CD4-positive, alpha-beta T cell (primary cell): ENCODE results near the gene IFNL2. TPM values are rescaled to one million over a fixed set of nuclear protein-coding genes. Genes with fewer than 3 reads are reported as not detected.

Source experiments
- ATAC-seq: fragments of 200-7000 bp; cut with Tn5 transposase; one replicate; pipeline ENCODE4 v1.10.0; 2022; ENCODE audit warnings: mild to moderate bottlenecking; ENCODE audit not compliant: poor library complexity
- CTCF ChIA-PET: fragments of 350-600 bp; sonication (Branson Sonifier 250); formaldehyde crosslinking; loops from one replicate; lab custom pipeline; 2021; ENCODE audit warnings: antibody characterized with exemption, inconsistent platforms; lab: Charles Lee
- POLR2A ChIA-PET: fragments of 350-600 bp; sonication (Branson Sonifier 250); formaldehyde crosslinking; loops from one replicate; lab custom pipeline; 2021; ENCODE audit warnings: antibody characterized with exemption, inconsistent platforms; lab: Charles Lee
- DNase-seq, 14 experiments: peaks; one replicate each; pipeline ENCODE4 v3.0.0-alpha.2; 2013 to 2020; ENCODE audit warnings: mixed read lengths in 2 of 14
- H3K27ac ChIP-seq, 2 donors: one replicate each; pipeline versions ENCODE4 v1.5.1 to v1.7.0; 2013; ENCODE audit warnings: low read length in 2 of 2, low read depth in 1 of 2, mild to moderate bottlenecking in 1 of 2
- H3K27me3 ChIP-seq, 2 experiments: 1 replicate in 1 of 2; 2 replicates in 1 of 2; pipeline versions ENCODE4 v1.6.1 to v1.7.0; 2013; ENCODE audit warnings: low read length in 2 of 2, control low read depth in 1 of 2, mild to moderate bottlenecking in 1 of 2, moderate library complexity in 1 of 2; ENCODE audit not compliant: insufficient read depth in 2 of 2, control insufficient read depth in 1 of 2
- H3K36me3 ChIP-seq: one replicate; pipeline ENCODE4 v1.6.1; 2013; ENCODE audit warnings: low read length, control low read depth; ENCODE audit not compliant: insufficient read depth
- H3K4me1 ChIP-seq: one replicate; pipeline ENCODE4 v1.6.1; 2013; ENCODE audit warnings: low read length, control low read depth; ENCODE audit not compliant: insufficient read depth
- H3K4me3 ChIP-seq: one replicate; pipeline ENCODE4 v1.5.1; 2013; ENCODE audit warnings: mild to moderate bottlenecking, low read length, moderate library complexity
- H3K9me3 ChIP-seq, 2 experiments: 1 replicate in 1 of 2; 2 replicates in 1 of 2; pipeline versions ENCODE4 v1.6.1 to v1.7.0; 2013; ENCODE audit warnings: low read length in 2 of 2, mild to moderate bottlenecking in 2 of 2, control low read depth in 1 of 2, moderate library complexity in 1 of 2; ENCODE audit not compliant: control insufficient read depth in 1 of 2, insufficient read depth in 1 of 2
- H3K27ac Mint-ChIP-seq: one replicate; pipeline ENCODE4 v1.8.0; 2020; ENCODE audit warnings: mixed read lengths
- H3K27me3 Mint-ChIP-seq: one replicate; pipeline ENCODE4 v1.8.0; 2021; ENCODE audit warnings: mixed read lengths
- H3K36me3 Mint-ChIP-seq: one replicate; pipeline ENCODE4 v1.8.0; 2021; ENCODE audit warnings: low read depth, mixed read lengths
- H3K4me1 Mint-ChIP-seq: one replicate; pipeline ENCODE4 v1.8.0; 2021; ENCODE audit warnings: low read depth, mixed read lengths
- H3K4me3 Mint-ChIP-seq: one replicate; pipeline ENCODE4 v1.8.0; 2020; ENCODE audit warnings: mild to moderate bottlenecking, mixed read lengths
- H3K9me3 Mint-ChIP-seq: one replicate; pipeline ENCODE4 v1.8.0; 2020; ENCODE audit warnings: mixed read lengths
- CTCF ChIP-seq: fragments of 200-600 bp; IDR thresholded peaks from one replicate; pipeline ENCODE4 v1.8.0; 2022; ENCODE audit warnings: antibody characterized with exemption, mild to moderate bottlenecking
- intact Hi-C, 2 experiments: fragments of 100-400 bp; cut with DNase I in 1 of 2; cut with micrococcal nuclease in 1 of 2; formaldehyde crosslinking; loops; one replicate each; pipeline versions ENCODE4 v1.15.1 to v1.9.0; 2023 to 2025; cut with DNase I, micrococcal nuclease
- total RNA-seq, 174 experiments: library from RNA in 2 of 174; stranded (reverse) in 2 of 174; gene quantifications; one replicate each; pipeline ENCODE4 v1.2.3 and lab custom pipeline; 2021 to 2026

Gene IFNL2
- total RNA-seq, 2 experiments from 2014 or later: not detected

- no peaks in the 10 kb centered on the region for H3K27me3 Mint-ChIP-seq
- Histone ChIP-seq H3K9me3 (no peaks in the 10 kb centered on the region), H3K4me3 (no peak overlapping the region), H3K36me3 (peaks cover 10% of the 10 kb centered on the region), H3K27ac (no peak overlapping the region), H3K4me1 (peaks cover 18% of the 10 kb centered on the region), H3K27me3 (no peaks in the 10 kb centered on the region)
- CTCF ChIA-PET: no interaction called here
- DNase-seq (no peak), ATAC-seq (no peak)
- intact Hi-C loops: no loop called here
- H3K4me1 Mint-ChIP-seq: peaks cover 41% of the 10 kb centered on the region
- POLR2A ChIA-PET: no interaction called here
- peak overlapping the region; percentile 80 for H3K4me3 Mint-ChIP-seq
- H3K9me3 Mint-ChIP-seq: no peaks in the 10 kb centered on the region
- peaks cover 26% of the 10 kb centered on the region for H3K36me3 Mint-ChIP-seq
- TF ChIP-seq CTCF: no peak
- peak overlapping the region; percentile 55 for H3K27ac Mint-ChIP-seq
Measured at GRCh38 chr19:39319098-39319891, 51.1 kb downstream of the IFNL2 start.

Other genes starting within 250 kb of the IFNL2 start
- under 1 TPM in 1 of 2 experiments, not detected in 1; 0.11 TPM for gene FBXO27, start 235.8 kb upstream of the IFNL2 start, total RNA-seq
- gene ACP7, start 184.0 kb upstream of the IFNL2 start, total RNA-seq: not detected
- 1 to 10 TPM; 2.7 to 6.3 TPM for gene PAK4, start 142.6 kb upstream of the IFNL2 start, total RNA-seq
- not detected for gene NCCRP1, start 71.4 kb upstream of the IFNL2 start, total RNA-seq
- gene SYCN, start 64.1 kb upstream of the IFNL2 start, total RNA-seq: not detected
- gene IFNL3, start 23.4 kb upstream of the IFNL2 start, total RNA-seq: not detected
- gene IFNL4, start 19.5 kb upstream of the IFNL2 start, total RNA-seq: not detected
- not detected for gene IFNL1, start 28.0 kb downstream of the IFNL2 start, total RNA-seq
- gene LRFN1, start 52.5 kb downstream of the IFNL2 start, total RNA-seq: 1 to 10 TPM; 2.3 to 2.6 TPM
- gene GMFG, start 67.6 kb downstream of the IFNL2 start, total RNA-seq: 100 to 1,000 TPM; 352 to 367 TPM
- 10 to 100 TPM; 65.0 to 66.9 TPM for gene SAMD4B, start 74.0 kb downstream of the IFNL2 start, total RNA-seq
- gene PAF1, start 122.7 kb downstream of the IFNL2 start, total RNA-seq: 100 to 1,000 TPM in 1 of 2 experiments, 10 to 100 TPM in 1; 99.6 to 101 TPM
- 10 to 100 TPM; 45.0 to 46.1 TPM for gene MED29, start 123.0 kb downstream of the IFNL2 start, total RNA-seq
- 1,000 to 10,000 TPM; 1,278 to 1,362 TPM for gene ZFP36, start 138.5 kb downstream of the IFNL2 start, total RNA-seq
- gene PLEKHG2, start 144.3 kb downstream of the IFNL2 start, total RNA-seq: 10 to 100 TPM; 80.6 to 81.4 TPM
- 1,000 to 10,000 TPM; 4,625 to 4,839 TPM for gene RPS16, start 167.6 kb downstream of the IFNL2 start, total RNA-seq
- gene SUPT5H, start 177.2 kb downstream of the IFNL2 start, total RNA-seq: 100 to 1,000 TPM; 322 to 333 TPM
- 10 to 100 TPM; 38.3 to 43.4 TPM for gene TIMM50, start 212.4 kb downstream of the IFNL2 start, total RNA-seq
- not detected for gene DLL3, start 230.6 kb downstream of the IFNL2 start, total RNA-seq
- not detected for gene SELENOV, start 246.7 kb downstream of the IFNL2 start, total RNA-seq